Left ventricle myocardium superior (tissue), 1 donor: ENCODE measurements around the gene KIAA0513. TPM values are rescaled to one million over a fixed set of nuclear protein-coding genes. Genes with fewer than 3 reads are reported as not detected.
"Not testable (repeated sequence)": the region's sequence is repeated elsewhere in the genome, so short reads cannot be mapped to it uniquely, and the experiment has no call there.

Experiments
- ATAC-seq: fragments of 200-7000 bp; cut with Tn5 transposase; one replicate; pipeline ENCODE4 v1.9.1; 2020; ENCODE audit warnings: mild to moderate bottlenecking, moderate library complexity
- DNase-seq: peaks from one replicate; pipeline ENCODE4 v3.0.0-alpha.2; 2020
- intact Hi-C: fragments of 100-400 bp; cut with micrococcal nuclease; formaldehyde crosslinking; loops from one replicate; pipeline ENCODE4 v1.11.0; 2022
- total RNA-seq: library from RNA; stranded (reverse); fragmentation: NEBNext Ultra II Directional; extraction: Animal tissue kit (Norgen Biotek cat#: 25700); gene quantifications from one replicate; pipeline ENCODE4 v1.2.1, GENCODE V29; 2021
- donor health status: DM: no; HTN: yes; CAD: no; lungs with severe emphysema.

Gene KIAA0513
- total RNA-seq, 1 donor from 2014 or later, result 9.5 TPM

DNA sequence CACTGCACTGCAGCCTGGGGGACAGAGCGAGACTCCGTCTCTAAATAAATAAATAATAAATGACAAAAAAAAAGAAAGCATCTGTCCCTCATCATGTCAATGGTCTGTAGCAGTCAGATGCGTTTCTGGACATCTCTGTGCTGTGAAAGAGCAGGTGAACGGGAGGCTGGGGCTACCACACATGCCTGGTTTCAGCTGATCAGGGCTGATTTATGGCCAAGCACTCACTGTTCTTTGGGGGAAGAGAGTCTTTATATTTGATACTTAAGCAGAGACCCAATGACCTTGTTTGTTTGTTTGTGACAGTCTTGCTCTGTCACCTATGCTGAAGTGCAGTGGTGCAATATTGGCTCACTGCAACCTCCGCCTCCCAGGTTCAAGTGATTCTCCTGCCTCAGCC, 17.5 kb downstream of the KIAA0513 start:
- ATAC-seq, result no peak
- intact Hi-C loops, result no loop called here
- DNase-seq, result no peak

DNA sequence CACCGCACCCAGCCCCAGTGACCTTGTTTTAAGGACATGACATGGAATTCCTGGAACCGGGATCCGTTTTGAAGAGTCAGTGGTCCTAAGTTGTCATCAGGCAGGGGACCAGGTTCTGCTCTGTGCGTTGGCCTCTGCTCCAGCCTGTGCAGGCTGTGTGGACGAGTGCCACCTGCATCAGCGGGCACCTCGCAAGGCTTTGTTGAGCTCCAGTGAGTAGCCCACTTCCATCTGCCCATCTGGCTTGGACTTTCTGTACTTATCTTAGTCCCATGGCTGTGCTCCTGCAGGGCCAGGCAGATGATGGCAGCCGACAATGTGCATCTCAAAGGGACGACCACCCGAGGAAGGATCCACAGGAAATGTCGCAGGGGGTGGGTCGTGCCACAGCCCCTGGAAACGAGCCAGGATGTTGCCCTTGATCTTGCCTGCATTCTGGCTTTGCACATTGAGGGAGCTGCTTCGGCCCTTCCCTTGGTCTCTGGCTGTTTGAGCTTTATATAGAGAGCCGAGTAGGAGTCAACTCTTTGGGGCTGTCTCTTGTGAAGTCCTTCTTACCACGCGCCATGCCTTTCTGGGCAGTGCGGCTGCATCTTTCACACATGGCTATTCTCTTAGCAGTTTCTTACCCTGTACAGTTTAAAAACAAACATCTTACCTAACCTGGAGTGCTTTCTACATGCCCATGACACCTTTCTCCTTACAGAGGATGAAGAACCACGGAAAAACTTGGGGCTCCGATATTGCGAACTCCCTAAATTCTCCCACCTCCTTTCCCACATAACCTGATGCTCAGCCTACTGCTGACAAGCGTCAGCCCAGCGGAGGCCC, 18.3 kb downstream of the KIAA0513 start:
- DNase-seq, result no peak
- ATAC-seq, result no peak
- intact Hi-C loops, result no loop called here

DNA sequence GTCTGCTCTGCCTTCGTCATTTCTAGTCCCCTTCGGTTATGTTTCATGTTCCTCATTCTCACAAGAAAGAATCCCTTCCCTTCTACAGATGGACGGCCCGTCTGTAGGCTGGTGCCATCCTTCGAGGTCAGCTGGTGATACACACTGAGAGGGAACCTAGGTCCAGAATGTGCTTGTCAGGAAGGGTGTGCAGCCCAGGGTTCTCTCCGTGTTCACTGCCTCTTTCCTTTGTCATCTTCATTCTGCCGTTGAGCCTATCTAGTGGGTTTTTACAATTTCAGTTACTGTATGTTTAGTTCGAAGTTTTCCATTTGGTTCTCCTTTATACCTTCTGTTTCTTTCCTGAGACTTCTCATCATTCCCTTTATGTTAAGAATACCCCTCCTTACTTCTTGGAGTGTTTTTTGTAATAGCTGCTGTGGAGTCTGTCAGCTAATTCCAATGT, 18.9 kb downstream of the KIAA0513 start:
- intact Hi-C loops, result no loop called here
- ATAC-seq, result peak; percentile 11
- DNase-seq, result no peak

DNA sequence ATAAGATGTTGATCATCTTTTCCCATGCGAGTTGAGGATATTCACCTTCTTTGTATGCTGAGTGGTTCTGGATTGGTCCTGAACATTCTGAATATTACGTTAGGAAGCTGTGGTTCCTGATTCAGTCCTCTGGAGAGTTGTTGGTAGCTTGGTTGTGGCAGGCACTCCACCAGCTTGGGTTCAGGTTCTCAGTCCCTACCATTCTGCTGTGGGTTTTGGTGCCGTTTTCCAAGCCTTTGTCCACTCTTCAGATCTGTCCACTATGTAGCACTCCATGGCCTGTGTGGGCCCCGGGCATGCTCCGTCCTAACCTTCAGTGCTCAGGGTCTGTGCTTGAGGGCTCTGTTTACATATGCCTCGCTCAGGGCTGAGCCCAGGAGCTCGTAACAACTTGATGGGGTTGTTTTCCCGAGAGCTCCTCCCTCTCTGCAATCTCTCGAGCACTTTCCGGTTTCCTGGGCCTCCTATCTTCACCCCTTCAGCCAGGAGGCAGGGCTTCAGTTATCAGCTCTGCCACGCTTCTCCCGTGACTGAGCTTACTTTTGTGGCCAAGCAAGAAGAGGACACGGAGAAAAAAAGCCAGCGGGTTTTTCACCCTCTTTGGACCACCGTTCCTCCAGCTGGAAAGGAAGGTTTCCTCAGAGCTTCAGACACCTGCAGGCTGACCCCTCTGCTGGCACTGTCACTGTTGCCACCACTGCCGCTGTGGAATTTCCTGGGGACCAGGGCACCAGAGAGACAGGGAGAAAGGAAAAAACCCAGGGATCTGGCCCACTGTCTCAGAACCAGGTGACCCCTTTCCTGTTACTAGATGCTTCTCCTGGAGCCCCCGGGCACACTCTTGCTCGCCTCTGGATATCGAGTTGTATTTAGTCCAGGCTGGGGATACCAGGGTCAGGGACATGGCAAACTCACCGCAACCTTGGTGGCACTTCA, 19.6 kb downstream of the KIAA0513 start:
- DNase-seq, result no peak
- ATAC-seq, result peak; percentile 54
- intact Hi-C loops, result no loop called here

DNA sequence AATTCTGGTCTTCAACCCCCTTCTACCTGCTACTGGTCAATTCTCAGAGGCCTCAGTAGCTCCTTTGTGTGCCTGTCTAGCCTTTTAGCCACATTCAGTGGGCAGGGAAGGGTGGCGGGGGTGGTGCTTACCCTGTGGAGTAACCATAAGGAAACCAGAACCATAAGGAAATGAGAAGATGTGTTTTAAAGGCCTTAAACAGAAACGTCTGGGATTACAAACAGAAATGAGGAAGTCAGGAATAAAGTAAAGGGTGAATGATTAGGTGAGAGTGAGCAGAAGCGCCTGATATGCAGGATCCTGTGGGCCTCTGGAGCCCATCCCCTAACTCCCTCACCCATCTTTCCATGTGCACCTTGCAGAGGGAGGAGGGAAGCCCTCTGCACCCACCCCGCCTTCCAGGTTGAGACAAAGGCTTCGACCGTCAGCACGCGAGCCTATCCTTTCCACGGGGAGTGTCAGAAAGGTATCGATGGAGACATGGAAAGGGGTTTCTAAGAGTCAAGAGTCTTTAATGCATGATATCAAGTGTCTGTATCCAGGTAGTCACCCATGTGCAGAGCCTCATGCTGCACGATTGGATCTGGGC, 20.4 kb downstream of the KIAA0513 start:
- ATAC-seq (no peak), DNase-seq (no peak)
- intact Hi-C loops, result no loop called here

DNA sequence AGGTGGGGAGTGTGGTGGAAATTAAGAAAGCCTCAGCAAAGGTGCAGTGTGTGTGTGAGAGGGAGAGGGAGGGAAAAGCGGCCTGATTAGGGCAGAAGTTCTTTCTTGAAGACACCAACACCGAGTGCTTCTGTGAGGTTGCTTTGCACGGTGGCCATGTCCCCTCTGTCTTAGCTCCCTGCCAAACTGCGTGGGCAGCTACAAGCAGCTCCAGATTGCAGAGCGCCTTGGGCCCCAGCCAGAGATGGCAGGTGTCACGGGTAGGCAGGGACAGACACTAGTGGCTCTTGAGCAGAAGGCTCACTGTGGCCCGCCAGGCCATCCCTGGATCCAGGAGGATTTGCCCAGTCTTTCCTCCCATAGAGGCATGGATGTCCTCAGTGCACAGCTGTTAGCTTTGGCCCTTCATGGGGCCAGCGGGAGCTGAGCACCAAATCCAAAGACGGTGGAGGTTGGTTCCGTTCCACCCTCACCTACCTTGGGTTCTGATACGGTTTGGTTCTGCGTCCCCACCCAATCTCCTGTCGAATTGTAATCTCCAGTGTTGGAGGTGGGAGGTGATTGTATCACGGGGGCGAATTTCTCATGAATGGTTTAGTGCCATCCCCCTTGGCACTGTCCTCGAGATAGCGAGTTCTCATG, 21.4 kb downstream of the KIAA0513 start:
- ATAC-seq (no peak), DNase-seq (no peak)
- intact Hi-C loops, result no loop called here

DNA sequence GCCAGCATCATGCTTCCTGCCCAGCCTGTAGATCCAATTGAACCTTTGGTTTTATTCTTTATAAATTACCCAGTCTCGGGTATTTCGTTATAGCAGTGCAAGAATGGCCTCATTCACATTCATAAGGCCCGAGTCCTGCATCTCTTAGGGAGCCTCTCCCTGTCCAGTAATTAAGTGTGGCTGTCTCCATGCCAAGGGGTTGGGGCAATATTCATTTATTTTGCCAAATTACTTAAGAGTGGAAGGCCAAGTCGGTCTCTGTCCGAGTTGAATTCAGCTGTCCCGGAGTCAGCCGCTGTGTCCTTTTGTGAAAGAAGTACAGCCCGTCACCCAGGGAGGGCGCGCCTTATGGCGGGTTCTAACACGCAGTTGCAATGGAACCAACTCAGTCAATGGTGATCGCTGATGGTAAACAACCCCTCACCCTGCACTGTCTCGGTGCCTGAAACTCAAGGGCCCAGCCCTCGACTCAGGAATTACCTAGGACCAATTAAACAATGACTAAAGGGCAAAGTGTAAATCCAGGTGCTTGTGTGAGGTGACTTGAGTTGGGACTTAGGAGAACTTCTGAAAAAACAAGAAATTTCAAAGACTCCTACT, 22.2 kb downstream of the KIAA0513 start:
- ATAC-seq (no peak), DNase-seq (no peak)
- intact Hi-C loops, result no loop called here

DNA sequence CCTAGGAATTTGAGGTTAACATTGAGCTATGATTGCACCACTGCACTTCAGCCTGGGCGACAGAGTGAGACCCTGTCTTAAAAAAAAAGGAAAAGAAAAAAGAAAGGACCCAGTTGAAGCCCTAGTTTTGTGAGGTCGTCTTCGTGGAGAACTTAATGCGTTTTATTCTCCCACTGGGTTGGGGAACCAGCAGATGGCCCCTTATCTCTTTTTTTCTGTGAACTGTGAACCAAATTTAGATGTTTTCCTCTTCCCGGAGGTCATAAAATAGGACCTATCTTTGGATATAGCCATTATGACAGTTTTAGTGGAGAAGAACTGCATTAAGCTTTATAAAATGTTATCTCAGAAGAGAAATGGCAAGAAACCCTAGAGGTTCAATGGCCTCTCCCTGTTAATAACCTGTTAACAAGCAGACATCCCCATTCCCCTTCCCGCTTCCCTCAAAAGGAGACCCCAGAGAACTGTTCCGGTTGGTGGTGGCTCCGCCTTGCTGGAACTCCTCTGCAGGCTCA, 23.5 kb downstream of the KIAA0513 start:
- ATAC-seq (no peak), DNase-seq (no peak)
- intact Hi-C loops, result no loop called here

DNA sequence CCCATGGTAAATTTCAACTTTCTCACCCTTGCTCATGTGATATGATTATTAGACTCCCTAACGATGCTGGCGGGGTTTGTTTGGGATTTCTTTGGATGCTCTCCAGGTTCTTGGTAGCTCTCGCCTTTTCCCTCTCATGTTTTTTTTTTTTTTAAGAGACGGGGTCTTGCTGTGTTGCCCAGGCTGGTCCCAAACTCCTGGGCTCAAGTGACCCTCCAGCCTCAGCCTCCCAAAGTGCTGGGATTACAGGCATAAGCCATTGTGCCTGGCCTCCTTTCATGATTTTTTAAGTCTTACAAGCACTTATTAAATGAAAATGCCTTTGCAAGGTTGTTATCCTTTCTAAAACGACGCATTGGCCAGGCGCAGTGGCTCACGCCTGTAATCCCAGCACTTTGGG, 24.1 kb downstream of the KIAA0513 start:
- ATAC-seq, result no peak
- intact Hi-C loops, result no loop called here

DNA sequence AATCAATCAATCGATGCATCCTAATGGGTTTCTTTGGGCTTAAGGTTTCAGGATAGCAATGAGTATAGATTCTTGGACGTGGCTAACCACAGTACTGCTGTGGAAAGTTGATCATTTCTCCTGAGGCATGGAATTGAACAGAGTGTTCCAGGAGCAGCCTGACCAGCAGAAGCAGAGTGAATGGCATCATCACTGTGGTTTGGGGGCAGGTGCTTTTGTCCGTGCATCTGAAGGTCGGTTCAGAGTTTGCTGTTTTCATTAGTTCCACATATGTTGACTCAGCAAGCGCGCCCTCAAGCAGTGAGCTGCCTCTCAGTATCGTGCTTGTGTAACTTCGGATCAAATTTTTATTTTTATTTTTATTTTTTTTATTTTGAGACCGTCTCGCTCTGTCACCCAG, 24.9 kb downstream of the KIAA0513 start:
- intact Hi-C loops, result no loop called here
- ATAC-seq, result no peak
- no peak for DNase-seq

More for the DNA sequence above, 24.1 kb downstream of the KIAA0513 start:
- no peak for DNase-seq

DNA sequence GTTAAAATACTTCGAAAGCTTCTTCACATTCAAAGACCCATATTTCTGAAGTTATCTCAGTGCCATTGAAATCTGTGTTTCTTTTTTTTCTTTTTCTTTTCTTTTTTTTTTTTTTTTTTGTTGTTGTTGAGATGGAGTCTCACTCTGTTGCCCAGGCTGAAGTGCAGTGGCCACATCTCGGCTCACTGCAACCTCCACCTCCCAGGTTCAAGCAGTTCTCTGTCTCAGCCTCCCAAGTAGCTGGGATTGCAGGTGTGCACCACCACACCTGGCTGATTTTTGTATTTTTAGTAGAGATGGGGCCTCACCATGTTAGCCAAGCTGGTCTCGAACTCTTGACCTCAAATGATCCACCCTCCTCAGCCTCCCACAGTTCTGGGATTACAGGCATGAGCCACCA, 26.7 kb downstream of the KIAA0513 start:
- DNase-seq, ATAC-seq, intact Hi-C loops: not testable (repeated sequence)

DNA sequence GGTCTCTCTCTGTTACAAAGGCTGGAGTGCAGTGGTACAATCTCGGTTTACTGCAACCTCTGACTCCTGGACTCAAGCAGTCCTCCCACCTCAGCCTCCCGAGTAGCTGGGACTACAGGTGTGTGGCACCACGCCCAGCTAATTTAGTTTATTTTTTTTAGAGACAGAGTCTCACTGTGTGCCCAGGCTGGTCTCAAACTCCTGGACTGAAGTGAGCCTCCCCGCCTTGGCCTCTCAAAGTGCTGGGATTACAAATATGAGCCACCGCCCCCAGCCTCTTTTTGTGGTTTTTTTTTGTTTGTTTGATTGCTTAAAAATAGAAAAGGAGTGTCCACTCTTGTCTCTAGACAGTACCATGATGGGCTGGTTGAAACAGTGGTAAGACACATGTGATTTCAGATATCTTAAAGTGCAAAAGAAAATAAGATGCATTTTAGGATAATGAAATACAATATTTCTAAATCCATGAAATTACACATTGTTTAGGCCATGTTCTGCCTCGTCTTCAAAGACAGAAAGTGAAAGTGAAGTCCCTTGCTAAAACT, 27.4 kb downstream of the KIAA0513 start:
- DNase-seq (no peak), ATAC-seq (no peak)
- intact Hi-C loops, result no loop called here

DNA sequence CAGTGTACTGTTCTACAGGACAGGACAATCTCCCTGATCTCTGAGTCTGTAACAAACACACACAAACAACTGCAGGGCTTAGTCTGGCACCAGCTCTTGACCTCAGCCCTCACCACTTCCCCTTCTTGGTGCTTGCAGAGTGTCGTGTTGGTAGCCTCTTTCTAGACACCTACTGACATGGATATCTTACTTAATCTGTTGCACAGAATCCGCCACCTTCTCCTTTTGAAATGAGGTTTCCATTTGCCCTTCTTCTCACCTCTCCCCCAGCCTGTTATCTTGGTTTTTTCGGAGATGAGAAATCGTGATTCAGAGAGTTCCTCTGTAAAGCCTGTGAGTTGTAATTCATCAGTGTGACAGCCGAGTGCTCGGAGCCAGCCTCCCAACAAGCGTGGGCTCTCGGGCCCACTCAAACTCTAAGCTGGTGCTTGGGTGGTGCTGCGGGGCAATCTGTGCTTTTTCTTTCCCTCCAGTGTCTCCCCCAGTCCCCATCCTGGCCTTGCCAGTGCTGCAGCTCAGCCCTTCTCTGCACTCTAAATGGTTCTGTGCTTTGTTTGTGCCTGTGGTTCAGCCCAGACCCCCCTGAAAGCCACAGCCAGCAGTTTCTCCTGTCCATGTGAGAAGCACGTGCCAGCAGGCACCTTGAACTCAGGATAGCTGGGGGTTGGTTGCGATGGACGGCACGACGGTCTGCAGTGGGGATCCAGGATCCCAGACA, 28.1 kb downstream of the KIAA0513 start:
- no peak for DNase-seq
- intact Hi-C loops, result no loop called here
- peak; percentile 62 for ATAC-seq

DNA sequence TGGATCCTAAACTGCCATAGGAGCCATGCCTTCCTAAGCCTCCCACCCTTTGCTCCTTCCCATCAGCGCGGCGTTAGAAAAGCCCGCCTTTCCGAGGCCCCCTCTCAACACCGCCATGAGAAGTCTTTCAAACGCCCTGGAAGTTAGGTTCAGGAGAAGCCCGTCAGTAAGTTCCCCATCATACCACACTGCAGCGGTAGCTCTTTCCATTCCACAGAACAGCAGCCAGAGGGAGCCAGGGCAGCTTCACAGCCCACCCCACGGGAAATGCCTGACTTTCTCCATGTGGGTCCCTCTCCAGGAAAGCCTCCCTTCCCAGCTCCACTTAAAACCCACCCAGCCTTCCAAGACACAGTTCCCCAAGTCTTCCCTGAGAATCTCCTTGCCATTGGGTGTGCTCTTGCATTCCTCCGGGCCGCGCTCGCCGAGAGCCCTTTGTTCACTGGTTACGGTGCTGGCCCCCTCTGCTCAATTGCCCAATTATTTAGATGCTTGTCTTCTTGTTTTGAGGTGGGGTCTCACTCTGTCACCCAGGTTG, 28.7 kb downstream of the KIAA0513 start:
- DNase-seq (no peak), ATAC-seq (peak; percentile 67)
- intact Hi-C loops, result no loop called here

DNA sequence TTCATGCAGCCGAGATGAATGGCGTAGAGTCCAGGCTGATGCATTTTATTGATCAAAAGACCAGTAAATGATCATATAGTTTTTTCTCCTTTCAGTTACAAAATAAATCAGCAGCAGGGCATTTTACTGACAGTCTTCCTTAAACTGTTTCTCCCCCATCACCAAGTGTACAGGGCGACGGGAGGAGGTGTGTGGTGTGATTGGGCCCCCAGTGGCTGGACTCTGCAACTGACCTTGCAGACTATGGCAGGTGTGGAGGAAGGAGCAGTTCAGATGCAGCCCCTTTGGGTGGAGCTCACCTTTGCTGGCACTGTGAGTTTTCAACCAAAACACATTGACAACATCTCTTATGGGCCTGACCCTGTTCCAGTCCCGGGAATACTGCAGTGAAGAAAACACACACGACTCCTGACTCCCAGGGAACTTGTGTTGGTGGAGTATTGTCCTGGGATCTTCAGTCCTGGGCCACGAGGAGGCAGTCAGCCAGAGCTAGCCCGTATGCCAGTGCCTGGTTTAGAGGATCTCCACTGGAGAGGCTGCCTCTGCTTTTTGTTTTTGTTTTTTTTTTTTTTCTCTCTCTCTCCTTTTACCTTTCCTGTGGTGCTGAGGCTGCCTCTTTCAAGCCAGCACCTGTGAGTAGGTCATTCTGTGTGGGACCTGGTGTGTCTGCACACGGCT, 29.8 kb downstream of the KIAA0513 start:
- DNase-seq (no peak), ATAC-seq (peak; percentile 17)
- intact Hi-C loops, result no loop called here

DNA sequence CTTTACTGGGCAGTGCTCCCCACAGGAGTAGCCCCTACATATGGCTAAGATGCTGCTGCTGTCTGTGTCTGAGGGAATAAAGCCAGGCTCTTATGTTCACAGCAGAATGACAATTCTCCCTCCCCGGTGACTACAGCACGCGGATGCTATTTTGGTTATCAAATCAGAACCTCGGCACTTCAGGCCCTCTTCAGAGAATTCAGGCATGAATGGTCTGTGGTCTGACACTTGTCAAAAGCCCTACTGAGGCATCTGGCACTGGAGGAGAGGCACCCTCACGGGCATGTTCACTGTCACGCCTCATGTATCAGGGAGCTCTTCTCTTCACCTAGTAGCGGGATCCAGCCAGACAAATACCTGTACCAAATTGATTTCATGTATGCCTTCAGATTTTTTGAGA, 30.4 kb downstream of the KIAA0513 start:
- no peak for DNase-seq
- peak; percentile 85 for ATAC-seq
- intact Hi-C loops, result no loop called here

DNA sequence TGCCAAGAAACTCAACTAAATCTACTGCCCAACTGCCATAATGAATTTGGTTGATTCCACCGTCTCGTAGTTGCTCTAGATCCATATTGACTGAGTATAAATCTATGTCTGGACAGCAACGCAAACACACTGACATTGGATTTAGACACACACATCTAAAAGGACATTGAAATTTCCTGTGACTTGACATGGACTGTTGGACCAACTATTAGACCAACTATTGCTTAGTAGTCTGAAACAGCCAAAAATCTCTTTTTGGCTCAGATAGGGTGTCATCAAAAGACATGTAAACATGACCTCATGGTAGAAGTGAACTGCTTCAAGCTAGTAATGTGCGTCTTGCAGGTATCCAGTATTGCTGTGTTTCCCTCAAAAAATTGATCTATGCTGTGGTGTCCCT, 31.3 kb downstream of the KIAA0513 start:
- no peak for DNase-seq
- no peak for ATAC-seq
- intact Hi-C loops, result no loop called here
